ENCODE results near the gene B4GAT1. TPM values are rescaled to one million over a fixed set of nuclear protein-coding genes. Genes with fewer than 3 reads are reported as not detected.
A peak's percentile ranks its signal among the peaks of the same experiment; 100 is the strongest.

B4GAT1 gene
- total RNA-seq, 1 experiment from 2014 or later = 50.5 TPM

DNA sequence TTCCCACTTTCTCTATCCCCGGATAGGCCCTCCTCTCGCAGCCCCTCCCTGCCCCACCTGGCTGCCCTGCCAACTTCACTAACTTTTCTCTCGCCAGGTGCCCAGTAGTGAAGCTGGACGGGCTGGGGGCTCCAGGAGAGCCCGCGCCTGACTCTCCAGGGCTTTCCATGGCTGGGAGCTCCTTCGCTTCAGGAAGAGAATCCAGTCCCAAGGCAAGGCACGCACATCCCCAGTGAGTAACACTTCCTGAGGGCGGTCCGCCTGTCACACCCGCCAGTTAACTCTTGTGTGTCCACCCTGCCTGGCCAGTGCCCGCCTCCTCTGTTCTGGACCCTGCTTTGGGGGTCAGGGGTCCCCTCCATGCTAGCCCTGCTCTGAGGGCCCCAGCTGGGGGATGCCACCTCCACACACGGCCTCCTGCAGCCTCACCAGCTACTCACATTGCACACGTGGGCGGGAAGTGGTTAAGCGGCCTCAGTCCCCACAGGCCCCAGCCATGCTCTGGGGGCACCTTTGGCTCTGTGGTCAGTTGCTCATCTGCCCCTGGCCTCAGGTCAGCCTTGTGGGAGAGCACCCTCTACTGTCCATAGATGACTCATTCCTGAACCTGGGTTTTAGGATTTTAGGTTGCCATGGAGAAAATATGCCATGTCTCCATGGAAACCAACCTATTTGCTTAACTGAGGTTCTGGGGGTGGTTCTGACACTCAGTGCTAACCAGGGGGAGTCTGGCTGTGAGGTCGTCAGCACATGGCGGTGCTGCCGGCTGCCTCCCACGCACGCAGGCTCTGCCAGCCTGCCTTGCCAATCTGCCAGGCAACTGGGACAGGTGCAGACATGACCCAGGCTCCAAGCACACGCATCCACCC is 11.0 kb downstream of the B4GAT1 start, which contains the start of gene RIN1:
RIN1 (minus strand) TSS at position 201 of the 869 bp plus-strand sequence; CDS start at position 169, 32 bp downstream.
- DNase-seq (ENCODE audit: low read depth) = peak; percentile 100

DNA sequence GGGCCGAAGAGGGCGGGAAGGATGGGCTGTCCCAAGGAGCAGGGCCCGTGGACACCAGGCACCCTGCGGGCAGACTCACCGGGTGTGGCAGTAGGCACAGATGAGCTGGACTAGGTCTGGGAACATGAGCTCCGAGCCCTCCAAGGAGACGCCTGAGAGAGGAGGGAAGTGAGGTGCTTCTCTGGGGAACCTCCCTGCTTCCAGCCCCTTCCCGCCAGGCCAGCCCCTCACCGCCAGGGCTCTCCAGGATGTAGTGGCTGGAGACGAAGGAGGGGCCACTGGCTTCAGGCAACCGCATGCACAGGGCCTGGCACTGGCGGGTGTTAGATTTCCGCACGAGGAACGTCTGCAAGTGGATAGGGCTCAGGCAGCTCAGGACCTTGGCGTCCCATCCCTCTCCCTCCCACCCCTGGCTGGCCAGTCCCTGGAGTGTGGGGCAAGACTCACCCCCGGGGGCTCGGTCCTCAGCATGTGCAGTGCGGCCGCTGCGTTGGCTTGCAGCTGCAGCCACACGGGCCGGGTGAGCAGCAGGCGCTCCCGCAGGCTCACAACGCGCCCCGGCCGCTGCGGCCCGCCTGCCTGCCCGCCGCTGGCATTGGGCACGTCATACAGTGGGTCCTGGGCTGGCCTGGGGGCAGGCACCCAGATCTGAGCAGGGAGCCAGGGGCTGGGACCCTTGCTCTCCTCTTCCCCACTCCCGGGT is 11.7 kb downstream of the B4GAT1 start:
- peak; percentile 91 for DNase-seq (ENCODE audit: low read depth)

DNA sequence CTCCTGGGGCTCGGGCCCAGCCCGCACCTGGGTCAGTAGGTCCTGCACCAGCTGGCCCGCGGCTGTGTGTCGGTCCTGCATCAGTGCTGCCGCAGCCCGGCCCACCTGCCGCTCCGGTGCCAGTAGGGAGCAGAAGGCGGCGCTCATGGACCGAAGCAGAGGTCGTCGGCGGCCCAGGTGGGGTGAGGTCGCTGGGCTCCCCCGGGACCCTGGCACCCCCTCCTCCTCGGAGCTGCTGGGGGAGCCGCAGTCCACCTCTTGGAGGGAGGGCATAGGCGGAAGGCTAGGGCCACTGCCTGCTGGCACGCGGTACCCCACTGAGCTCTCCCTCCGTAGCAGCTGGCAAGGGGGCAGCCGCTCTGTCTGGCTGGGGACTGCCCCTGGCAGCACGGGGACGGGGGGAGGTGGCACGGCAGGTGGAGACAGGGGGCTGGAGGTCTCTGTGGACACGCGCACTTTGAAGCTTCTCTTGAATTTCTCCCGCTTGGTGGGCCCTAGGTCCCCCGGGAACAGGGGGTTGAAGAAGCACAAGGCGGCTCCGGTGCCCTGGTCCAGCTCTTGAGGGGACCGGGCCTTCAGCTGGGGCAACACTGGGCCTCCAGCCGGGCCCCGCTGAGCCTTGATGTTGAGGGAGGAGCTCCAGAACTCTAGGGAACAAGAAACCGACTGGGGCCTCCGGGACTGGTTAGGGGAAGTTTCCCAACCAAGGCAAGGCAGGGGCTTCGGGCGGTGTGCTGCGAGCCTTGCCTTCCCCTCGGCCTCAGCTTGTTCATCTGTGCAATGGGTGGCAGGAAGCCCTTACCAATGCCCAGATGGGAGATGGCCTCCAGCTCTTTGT is 12.6 kb downstream of the B4GAT1 start:
- DNase-seq (ENCODE audit: low read depth) = no peak

DNA sequence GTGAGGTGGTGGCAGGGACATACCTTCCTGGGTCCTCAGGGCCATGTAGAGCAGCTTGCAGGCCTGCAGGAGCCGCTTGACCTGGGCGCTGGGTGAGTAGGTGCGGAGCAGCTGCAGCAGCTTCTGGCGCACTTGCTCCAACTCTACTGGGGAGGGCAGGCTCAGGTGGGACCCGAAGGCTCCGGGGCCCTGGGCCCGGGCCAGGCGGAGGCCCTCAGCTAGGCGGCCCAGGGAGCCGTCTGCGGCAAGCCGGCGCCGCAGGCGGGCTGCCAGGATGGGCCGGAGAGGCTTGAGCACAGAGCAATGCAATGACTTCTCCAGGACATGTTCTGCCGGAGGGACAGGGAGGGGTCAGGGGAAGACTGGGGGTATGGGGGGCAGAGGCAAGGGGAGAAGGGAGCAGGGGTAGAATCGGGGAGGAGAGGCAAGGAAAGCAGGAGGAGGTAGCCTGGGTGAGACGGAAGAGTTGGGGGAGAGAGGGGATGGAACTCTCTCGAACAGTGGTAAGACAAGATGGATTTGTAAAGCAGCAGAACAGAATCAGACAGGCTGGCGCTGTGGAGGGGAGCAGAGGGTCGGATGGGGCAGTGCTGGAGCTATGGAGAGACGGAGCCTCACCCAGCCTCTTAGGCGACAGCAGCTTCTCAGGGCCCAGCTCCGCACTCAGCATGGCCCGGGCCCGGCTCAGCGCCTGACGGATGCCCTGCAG is 13.4 kb downstream of the B4GAT1 start:
- no peak for DNase-seq (ENCODE audit: low read depth)

- no peak for DNase-seq (ENCODE audit: low read depth)
These were observed 14.1 kb downstream of the B4GAT1 start for GRCh38 chr11:66333220-66333877.

- DNase-seq (ENCODE audit: low read depth) = no peak
These were observed 14.8 kb downstream of the B4GAT1 start for GRCh38 chr11:66332371-66333219.

- no peak for DNase-seq (ENCODE audit: low read depth)
These were observed 15.7 kb downstream of the B4GAT1 start for GRCh38 chr11:66331542-66332370.

- DNase-seq (ENCODE audit: low read depth) = no peak
These were observed 16.5 kb downstream of the B4GAT1 start for GRCh38 chr11:66330931-66331330.

- DNase-seq (ENCODE audit: low read depth) = peak; percentile 21
These were observed 18.2 kb downstream of the B4GAT1 start for GRCh38 chr11:66329165-66329673.

DNA sequence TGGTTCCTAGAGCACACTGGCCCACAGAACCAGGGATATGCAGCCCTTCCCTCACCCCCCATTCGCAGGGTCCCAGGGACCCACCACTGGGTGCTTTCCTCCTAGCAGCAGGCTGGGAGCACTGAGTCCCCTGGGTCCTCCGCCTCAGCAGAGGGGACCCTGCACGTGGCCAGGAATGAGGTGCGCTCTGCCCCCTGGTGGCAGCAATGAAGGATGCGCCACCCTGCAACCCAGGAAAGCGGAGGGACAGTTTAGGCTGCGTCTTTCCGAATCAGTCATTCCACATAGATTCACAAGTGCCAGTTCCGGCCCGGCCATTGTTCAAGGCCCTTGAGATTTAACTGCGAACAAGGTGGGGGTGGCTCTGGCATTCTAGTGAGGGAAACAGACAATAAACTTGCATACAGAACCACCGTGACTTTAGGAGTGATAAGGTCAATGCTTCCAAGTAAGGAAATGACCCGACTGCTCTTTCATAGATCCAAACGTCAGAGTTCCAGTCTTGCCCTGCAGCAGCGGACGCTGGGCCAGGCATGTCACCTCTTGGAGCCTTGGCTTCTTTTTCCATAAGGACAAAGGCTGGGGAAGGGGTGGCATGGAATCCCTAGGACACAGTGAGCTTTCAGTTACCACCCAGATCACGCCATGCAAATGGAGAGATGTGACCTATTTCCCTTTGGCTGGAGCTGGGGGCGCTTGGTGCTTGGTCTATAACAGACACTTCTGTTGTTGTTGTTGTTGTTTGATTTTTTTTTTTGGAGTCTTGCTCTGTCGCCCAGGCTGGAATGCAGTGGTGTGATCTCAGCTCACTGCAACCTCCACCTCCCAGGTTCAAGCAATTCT is 18.9 kb downstream of the B4GAT1 start:
- DNase-seq (ENCODE audit: low read depth) = peak; percentile 79

- DNase-seq (ENCODE audit: low read depth) = peak; percentile 40
These were observed 19.5 kb downstream of the B4GAT1 start for GRCh38 chr11:66328031-66328301.

GRCh38 chr11:66327171-66328030 is 20.0 kb downstream of the B4GAT1 start:
- peak; percentile 60 for DNase-seq (ENCODE audit: low read depth)

DNA sequence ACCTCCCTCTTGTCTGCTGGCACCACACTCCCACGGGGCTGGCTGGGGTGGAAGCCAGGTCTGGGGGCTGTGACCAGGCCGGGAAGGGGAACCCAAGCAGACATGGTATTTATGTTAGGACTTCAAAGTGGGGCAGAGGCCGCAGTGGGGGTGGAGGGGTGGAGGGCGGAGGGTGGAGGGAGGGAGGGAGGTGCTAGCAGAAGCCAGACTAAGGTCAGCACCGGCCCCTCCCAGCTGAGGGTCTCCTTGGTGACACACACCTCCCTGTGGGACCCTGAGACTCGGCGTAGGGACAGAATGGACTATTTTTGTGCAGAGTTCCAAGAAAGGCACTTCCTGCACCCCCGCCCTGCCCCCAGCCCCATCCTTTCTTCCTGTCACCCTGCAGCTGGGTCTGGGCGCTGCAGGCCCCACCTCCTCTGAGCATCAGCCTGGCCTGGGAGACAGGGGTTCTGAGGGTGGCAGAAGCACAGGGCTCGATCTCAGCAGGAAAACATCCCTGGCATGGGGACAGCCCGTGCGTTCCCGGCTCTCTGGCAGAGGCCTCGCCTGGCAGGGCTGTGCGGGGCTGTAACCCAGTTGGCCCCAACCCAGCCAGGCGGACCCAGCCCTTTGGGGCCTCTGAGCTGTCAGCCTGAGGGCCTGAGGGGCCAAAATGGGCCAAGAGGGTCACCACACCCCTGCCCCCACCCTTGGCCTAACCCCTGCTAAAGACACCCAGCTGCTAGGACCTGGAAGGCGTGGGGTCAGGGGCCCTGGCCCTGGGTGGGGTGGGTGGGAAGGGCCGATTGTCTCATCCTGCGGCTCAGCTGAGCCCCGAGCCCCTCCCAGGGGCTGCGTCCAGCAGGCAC is 20.9 kb downstream of the B4GAT1 start:
- DNase-seq (ENCODE audit: low read depth) = peak; percentile 58

GRCh38 chr11:66325263-66325671 is 22.2 kb downstream of the B4GAT1 start:
- peak; percentile 32 for DNase-seq (ENCODE audit: low read depth)

- peak; percentile 67 for DNase-seq (ENCODE audit: low read depth)
These were observed 22.8 kb downstream of the B4GAT1 start for GRCh38 chr11:66324664-66325063.

DNA sequence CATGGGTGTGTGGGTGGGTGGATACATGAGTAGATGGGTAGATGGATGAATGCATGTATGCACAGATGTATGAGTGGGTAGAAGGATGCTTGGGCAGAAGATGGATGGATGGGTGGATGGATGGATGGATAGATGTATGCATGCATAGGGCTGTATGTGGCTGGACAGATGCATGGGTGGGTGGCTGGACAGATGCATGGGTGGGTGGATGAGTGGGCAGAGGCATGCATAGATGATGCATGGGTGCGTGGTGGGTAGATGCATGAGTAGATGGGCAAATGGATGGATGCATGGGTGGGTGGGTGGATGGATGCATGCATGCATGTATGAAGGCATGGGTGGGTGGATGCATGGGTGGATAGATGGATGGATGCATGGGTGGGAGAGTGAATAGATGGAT is 23.7 kb downstream of the B4GAT1 start:
- DNase-seq (ENCODE audit: low read depth) = no peak
